Measurements from ENCODE around the gene MAP2K6. TPM values are rescaled to one million over a fixed set of nuclear protein-coding genes. Genes with fewer than 3 reads are reported as not detected.

Gene MAP2K6
- polyA plus RNA-seq, 1 experiment, result 1.2 TPM

DNA sequence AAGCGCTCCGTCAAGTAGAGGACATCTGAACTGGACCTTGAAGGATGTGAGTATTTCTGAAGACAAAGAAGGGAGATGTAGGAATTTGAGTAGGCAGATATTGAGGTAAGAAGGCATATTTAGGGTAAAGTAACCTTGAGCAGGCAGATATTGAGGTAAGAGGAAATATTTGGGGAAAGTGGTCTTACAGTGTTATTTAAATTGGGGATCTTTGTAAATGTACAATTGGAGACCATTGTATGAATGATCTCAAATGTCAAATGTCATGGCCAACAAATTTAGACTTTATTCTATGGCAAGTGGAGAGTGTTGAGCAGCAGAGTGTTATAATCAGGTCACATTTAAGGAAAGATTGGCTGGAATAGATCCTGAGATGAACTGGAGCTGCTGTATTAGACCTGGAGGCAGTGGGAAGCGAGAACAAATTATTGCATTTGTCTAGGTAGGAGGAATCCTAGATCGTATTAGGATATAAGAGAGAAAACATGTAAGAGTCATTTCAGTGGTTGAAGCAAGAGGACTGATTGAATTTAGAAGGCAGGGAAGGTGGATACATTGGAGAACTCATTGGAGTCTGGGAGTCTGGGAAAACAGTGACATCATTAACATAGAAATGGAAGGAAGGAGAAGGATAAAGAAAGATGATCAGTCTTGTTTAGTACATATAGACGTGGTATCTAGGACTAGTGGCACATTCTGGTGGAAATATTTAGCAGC lies 165.6 kb downstream of the MAP2K6 start:
- Histone ChIP-seq H3K4me3 (ENCODE audit: low read depth, low read length) (no peak overlapping the region), H3K36me3 (ENCODE audit: control insufficient read depth, insufficient read depth, low read length) (no peaks in the 10 kb centered on the region), H3K27me3 (ENCODE audit: control insufficient read depth, insufficient read depth, low read length) (no peaks in the 10 kb centered on the region)
- CTCF ChIA-PET, result interaction anchor here (0.9 kb wide), 1 partner anchor 11 kb away, joined by 3 read pairs; no protein-coding TSS in a partner anchor
- POLR2A ChIA-PET, result no interaction called here
- TF ChIP-seq, protein P1, sequence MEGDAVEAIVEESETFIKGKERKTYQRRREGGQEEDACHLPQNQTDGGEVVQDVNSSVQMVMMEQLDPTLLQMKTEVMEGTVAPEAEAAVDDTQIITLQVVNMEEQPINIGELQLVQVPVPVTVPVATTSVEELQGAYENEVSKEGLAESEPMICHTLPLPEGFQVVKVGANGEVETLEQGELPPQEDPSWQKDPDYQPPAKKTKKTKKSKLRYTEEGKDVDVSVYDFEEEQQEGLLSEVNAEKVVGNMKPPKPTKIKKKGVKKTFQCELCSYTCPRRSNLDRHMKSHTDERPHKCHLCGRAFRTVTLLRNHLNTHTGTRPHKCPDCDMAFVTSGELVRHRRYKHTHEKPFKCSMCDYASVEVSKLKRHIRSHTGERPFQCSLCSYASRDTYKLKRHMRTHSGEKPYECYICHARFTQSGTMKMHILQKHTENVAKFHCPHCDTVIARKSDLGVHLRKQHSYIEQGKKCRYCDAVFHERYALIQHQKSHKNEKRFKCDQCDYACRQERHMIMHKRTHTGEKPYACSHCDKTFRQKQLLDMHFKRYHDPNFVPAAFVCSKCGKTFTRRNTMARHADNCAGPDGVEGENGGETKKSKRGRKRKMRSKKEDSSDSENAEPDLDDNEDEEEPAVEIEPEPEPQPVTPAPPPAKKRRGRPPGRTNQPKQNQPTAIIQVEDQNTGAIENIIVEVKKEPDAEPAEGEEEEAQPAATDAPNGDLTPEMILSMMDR (IDR thresholded peaks at IDR 0.05; ENCODE audit: insufficient read depth, low read depth, low read length), result no peak
- DNase-seq (ENCODE audit: low read depth), result no peak

DNA sequence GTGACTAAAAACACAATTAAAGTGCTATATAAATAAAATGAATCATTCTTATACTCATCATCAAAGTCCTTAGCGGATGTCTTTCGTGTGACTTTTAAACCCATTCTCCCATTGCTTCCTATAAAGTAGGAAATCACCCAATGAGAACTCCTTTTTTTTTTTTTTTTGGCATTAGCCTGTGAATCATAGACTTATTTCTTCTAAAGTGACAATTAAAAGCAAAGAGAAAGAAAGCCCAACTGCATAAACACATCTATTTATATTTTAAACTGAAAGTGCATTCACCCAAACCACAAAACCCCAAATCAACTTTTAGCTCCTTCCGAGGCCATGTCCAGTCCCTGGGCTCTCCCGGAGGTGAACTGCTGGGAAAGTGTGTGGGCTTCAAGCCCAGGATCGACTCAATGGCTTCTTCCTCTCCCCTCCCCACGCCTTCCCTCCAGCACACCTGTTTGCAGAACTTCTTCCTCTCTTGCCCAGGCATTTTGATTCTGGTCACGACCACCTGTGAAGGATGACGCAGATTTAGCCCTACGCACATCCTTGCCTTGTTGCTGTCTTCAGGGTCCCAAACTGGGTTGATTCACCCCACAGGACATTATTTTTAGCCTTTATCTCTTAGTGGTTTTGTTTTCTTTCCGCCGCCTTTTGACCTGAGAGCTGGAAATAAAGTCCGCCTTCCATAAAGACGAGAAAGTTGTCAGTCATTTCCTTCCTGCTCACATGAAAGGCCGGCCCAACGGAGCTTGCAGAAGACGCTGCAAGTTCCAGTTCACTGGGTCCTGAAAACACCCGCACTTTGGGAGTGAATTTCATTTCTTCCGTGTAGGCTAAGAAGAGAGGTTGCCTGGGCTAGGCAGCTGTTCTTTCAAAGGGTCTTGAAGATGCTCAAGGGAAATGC lies 166.8 kb downstream of the MAP2K6 start:
- DNase-seq (ENCODE audit: low read depth), result no peak
- Histone ChIP-seq H3K27me3 (ENCODE audit: control insufficient read depth, insufficient read depth, low read length) (no peaks in the 10 kb centered on the region), H3K4me3 (ENCODE audit: low read depth, low read length) (no peak overlapping the region), H3K36me3 (ENCODE audit: control insufficient read depth, insufficient read depth, low read length) (no peaks in the 10 kb centered on the region)
- POLR2A ChIA-PET, result no interaction called here
- CTCF ChIA-PET, result no interaction called here
- TF ChIP-seq, protein P1 (IDR thresholded peaks at IDR 0.05; ENCODE audit: insufficient read depth, low read depth, low read length), result no peak

DNA sequence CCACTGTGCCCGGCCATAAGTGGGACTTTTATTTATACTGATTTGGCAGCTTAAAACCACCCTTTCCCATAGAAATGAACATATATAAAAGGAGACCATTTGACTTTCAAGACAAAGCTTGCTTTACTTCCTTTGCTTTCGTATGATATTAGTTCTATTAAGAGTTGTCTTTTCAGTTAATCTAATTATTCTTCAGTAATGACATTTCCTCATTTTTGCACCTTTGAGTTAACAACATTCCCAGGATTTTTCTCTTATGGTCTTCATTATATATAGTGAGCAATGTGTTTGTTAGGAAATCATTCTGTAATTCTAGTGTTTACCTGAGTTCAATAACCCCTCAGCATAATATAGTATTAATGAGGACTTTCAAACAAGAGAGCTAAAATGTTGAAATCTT lies 173.8 kb downstream of the MAP2K6 start:
- H3K4me3 ChIP-seq (ENCODE audit: low read depth, low read length), result no peak overlapping the region
- TF ChIP-seq, protein P1 (IDR thresholded peaks at IDR 0.05; ENCODE audit: insufficient read depth, low read depth, low read length), result no peak
- H3K36me3 ChIP-seq (ENCODE audit: control insufficient read depth, insufficient read depth, low read length), result no peaks in the 10 kb centered on the region
- no peaks in the 10 kb centered on the region for H3K27me3 ChIP-seq (ENCODE audit: control insufficient read depth, insufficient read depth, low read length)
- ChIA-PET CTCF (no interaction called here), POLR2A (no interaction called here)
- no peak for DNase-seq (ENCODE audit: low read depth)

DNA sequence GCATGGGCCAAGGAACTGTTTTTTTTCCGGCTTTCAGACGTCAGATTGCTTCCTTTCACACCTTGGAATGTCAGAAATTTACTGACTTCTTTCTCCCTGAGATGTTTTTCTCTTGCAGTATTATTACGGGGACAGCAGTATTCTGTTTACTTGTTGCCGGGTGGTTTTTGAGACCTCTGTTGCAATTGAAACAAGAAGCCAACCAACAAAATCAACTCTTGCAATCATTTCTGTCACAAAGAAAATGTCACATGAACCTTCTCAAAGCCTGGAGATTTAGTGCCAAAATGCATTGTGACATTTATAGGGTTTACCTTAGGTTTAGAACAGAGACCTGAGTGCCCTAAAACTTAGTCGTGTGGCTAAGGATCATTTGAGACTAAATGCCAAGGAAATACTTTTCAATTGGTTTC lies 174.3 kb downstream of the MAP2K6 start:
- no peak overlapping the region for H3K4me3 ChIP-seq (ENCODE audit: low read depth, low read length)
- TF ChIP-seq, protein P1 (IDR thresholded peaks at IDR 0.05; ENCODE audit: insufficient read depth, low read depth, low read length), result no peak
- ChIA-PET POLR2A (no interaction called here), CTCF (interaction anchor here (1.4 kb wide), 1 partner anchor 20 kb away, joined by 3 read pairs; no protein-coding TSS in a partner anchor)
- H3K36me3 ChIP-seq (ENCODE audit: control insufficient read depth, insufficient read depth, low read length), result no peaks in the 10 kb centered on the region
- no peak for DNase-seq (ENCODE audit: low read depth)
- no peaks in the 10 kb centered on the region for H3K27me3 ChIP-seq (ENCODE audit: control insufficient read depth, insufficient read depth, low read length)

DNA sequence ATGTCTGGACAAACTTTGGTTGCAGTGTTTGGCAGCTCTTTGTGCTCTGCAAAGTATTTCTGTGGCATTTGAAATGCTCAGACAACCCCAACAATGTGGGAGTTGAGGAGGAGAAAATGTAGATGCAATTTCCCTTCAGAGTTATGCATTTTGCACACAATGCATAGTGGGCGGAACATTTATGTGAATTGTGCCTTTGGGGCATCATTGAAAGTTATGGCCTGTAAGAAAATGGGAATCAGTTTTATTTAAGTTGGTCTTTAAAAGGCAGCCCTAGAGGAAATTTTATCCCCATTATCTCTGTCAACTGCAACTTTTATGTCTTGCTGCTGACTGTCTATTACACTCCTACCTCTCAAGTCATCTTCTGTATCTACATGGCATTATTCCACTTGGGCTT lies 176.2 kb downstream of the MAP2K6 start:
- ChIA-PET CTCF (interaction anchor here (0.6 kb wide), 1 partner anchor 18 kb away, joined by 3 read pairs; no protein-coding TSS in a partner anchor), POLR2A (no interaction called here)
- Histone ChIP-seq H3K27me3 (ENCODE audit: control insufficient read depth, insufficient read depth, low read length) (no peaks in the 10 kb centered on the region), H3K4me3 (ENCODE audit: low read depth, low read length) (no peak overlapping the region), H3K36me3 (ENCODE audit: control insufficient read depth, insufficient read depth, low read length) (no peaks in the 10 kb centered on the region)
- TF ChIP-seq, protein P1 (IDR thresholded peaks at IDR 0.05; ENCODE audit: insufficient read depth, low read depth, low read length), result no peak
- DNase-seq (ENCODE audit: low read depth), result no peak
